Measurements from ENCODE around the gene ZNF554. TPM values are rescaled to one million over a fixed set of nuclear protein-coding genes. Genes with fewer than 3 reads are reported as not detected.
"Not testable (repeated sequence)": the region's sequence is repeated elsewhere in the genome, so short reads cannot be mapped to it uniquely, and the experiment has no call there.

Gene ZNF554
- total RNA-seq, 2 donors from 2014 or later = 0.77 to 1.8 TPM

- no peak for DNase-seq (ENCODE audit: low spot score in 2 of 2)
- H3K36me3 Mint-ChIP-seq = peaks cover 6 to 10% of the 10 kb centered on the region in 2 donors
- no peak for ATAC-seq
- no peaks in the 10 kb centered on the region for H3K9me3 Mint-ChIP-seq
- no peak overlapping the region for H3K27ac Mint-ChIP-seq
Measured at GRCh38 chr19:2811735-2812413, 7.8 kb upstream of the ZNF554 start.

- Mint-ChIP-seq H3K36me3 (peaks cover 6 to 10% of the 10 kb centered on the region in 2 donors), H3K9me3 (peaks cover 0 to 4% of the 10 kb centered on the region in 2 donors), H3K27ac (no peak overlapping the region)
- ATAC-seq (peak in 1 of 2 donors; percentile 16), DNase-seq (ENCODE audit: low spot score in 2 of 2) (no peak)
Measured at GRCh38 chr19:2812414-2813234, 7.0 kb upstream of the ZNF554 start.

- Mint-ChIP-seq H3K9me3 (peaks cover 0 to 4% of the 10 kb centered on the region in 2 donors), H3K36me3 (peaks cover 6 to 10% of the 10 kb centered on the region in 2 donors), H3K27ac (no peak overlapping the region)
- no peak for ATAC-seq
- DNase-seq (ENCODE audit: low spot score in 2 of 2) = no peak
Measured at GRCh38 chr19:2813235-2814160, 6.2 kb upstream of the ZNF554 start.

- Mint-ChIP-seq H3K36me3 (peaks cover 0 to 2% of the 10 kb centered on the region in 2 donors), H3K27ac (no peak overlapping the region), H3K9me3 (peaks cover 0 to 4% of the 10 kb centered on the region in 2 donors)
- DNase-seq (ENCODE audit: low spot score in 2 of 2) (no peak), ATAC-seq (no peak)
Measured at GRCh38 chr19:2814426-2814825, 5.2 kb upstream of the ZNF554 start.

GRCh38 chr19:2815191-2815614 is 4.5 kb upstream of the ZNF554 start:
- no peak for ATAC-seq
- peak overlapping the region in 1 of 2 donors; percentile 36 for H3K27ac Mint-ChIP-seq
- no peaks in the 10 kb centered on the region for H3K36me3 Mint-ChIP-seq
- DNase-seq (ENCODE audit: low spot score in 2 of 2) = no peak
- H3K9me3 Mint-ChIP-seq = peaks cover 0 to 4% of the 10 kb centered on the region in 2 donors

- ATAC-seq (no peak), DNase-seq (ENCODE audit: low spot score in 2 of 2) (no peak)
- no peak overlapping the region for H3K27ac Mint-ChIP-seq
- H3K36me3 Mint-ChIP-seq = no peaks in the 10 kb centered on the region
- H3K9me3 Mint-ChIP-seq = peaks cover 0 to 4% of the 10 kb centered on the region in 2 donors
Measured at GRCh38 chr19:2815923-2816322, 3.7 kb upstream of the ZNF554 start.

- Mint-ChIP-seq H3K36me3 (no peaks in the 10 kb centered on the region), H3K27ac (no peak overlapping the region), H3K9me3 (peaks cover 0 to 4% of the 10 kb centered on the region in 2 donors)
- ATAC-seq (no peak), DNase-seq (ENCODE audit: low spot score in 2 of 2) (no peak)
Measured at GRCh38 chr19:2816641-2817040, 3.0 kb upstream of the ZNF554 start.

GRCh38 chr19:2817237-2817829 is 2.3 kb upstream of the ZNF554 start:
- peak in 1 of 2 donors; percentile 21 for ATAC-seq
- H3K9me3 Mint-ChIP-seq; H3K36me3 Mint-ChIP-seq; DNase-seq (ENCODE audit: low spot score in 2 of 2): not testable (repeated sequence)
- peak overlapping the region in 1 of 2 donors; percentile 22 for H3K27ac Mint-ChIP-seq

- no peaks in the 10 kb centered on the region for H3K36me3 Mint-ChIP-seq
- DNase-seq (ENCODE audit: low spot score in 2 of 2) (no peak), ATAC-seq (peak in 1 of 2 donors; percentile 23)
- H3K27ac Mint-ChIP-seq = peak overlapping the region; percentile 18 to 44
- H3K9me3 Mint-ChIP-seq = peaks cover 0 to 4% of the 10 kb centered on the region in 2 donors
Measured at GRCh38 chr19:2820112-2820702, 539 bp downstream of the ZNF554 start.

GRCh38 chr19:2822846-2823245 is 3.2 kb downstream of the ZNF554 start:
- Mint-ChIP-seq H3K27ac (no peak overlapping the region), H3K36me3 (peaks cover 6 to 8% of the 10 kb centered on the region in 2 donors), H3K9me3 (peaks cover 0 to 11% of the 10 kb centered on the region in 2 donors)
- DNase-seq (ENCODE audit: low spot score in 2 of 2) (no peak), ATAC-seq (no peak)

- no peak for ATAC-seq
- H3K27ac Mint-ChIP-seq = no peak overlapping the region
- DNase-seq (ENCODE audit: low spot score in 2 of 2) = no peak
- peaks cover 4 to 17% of the 10 kb centered on the region in 2 donors for H3K9me3 Mint-ChIP-seq
- peaks cover 14 to 16% of the 10 kb centered on the region in 2 donors for H3K36me3 Mint-ChIP-seq
Measured at GRCh38 chr19:2823646-2824045, 4.0 kb downstream of the ZNF554 start.

- peaks cover 5 to 19% of the 10 kb centered on the region in 2 donors for H3K9me3 Mint-ChIP-seq
- no peak overlapping the region for H3K27ac Mint-ChIP-seq
- ATAC-seq (no peak), DNase-seq (ENCODE audit: low spot score in 2 of 2) (no peak)
- H3K36me3 Mint-ChIP-seq = peaks cover 15 to 19% of the 10 kb centered on the region in 2 donors
Measured at GRCh38 chr19:2824129-2824528, 4.5 kb downstream of the ZNF554 start.

GRCh38 chr19:2827022-2827421 is 7.4 kb downstream of the ZNF554 start:
- Mint-ChIP-seq H3K36me3 (peaks cover 15 to 35% of the 10 kb centered on the region in 2 donors), H3K9me3 (peaks cover 8 to 19% of the 10 kb centered on the region in 2 donors), H3K27ac (no peak overlapping the region)
- ATAC-seq (no peak), DNase-seq (ENCODE audit: low spot score in 2 of 2) (no peak)

- Mint-ChIP-seq H3K27ac (peak overlapping the region in 1 of 2 donors; percentile 32), H3K9me3 (peaks cover 11 to 24% of the 10 kb centered on the region in 2 donors), H3K36me3 (peaks cover 20 to 45% of the 10 kb centered on the region in 2 donors)
- ATAC-seq (no peak), DNase-seq (ENCODE audit: low spot score in 2 of 2) (no peak)
Measured at GRCh38 chr19:2827840-2828489, 8.3 kb downstream of the ZNF554 start.

- H3K36me3 Mint-ChIP-seq = peaks cover 34 to 58% of the 10 kb centered on the region in 2 donors
- peaks cover 34% of the 10 kb centered on the region in 2 donors for H3K9me3 Mint-ChIP-seq
- no peak for DNase-seq (ENCODE audit: low spot score in 2 of 2)
- no peak overlapping the region for H3K27ac Mint-ChIP-seq
- no peak for ATAC-seq
Measured at GRCh38 chr19:2834294-2834871, 14.7 kb downstream of the ZNF554 start.

All from activated naive CD4-positive, alpha-beta T cell treated with anti-CD3 and anti-CD28 coated beads, Interleukin-2, amount 50 U/mL, for 72 hours (primary cell).